ENCODE results near the gene BLTP1.

The BLTP1 gene

GRCh38 chr4:122151982-122152710 lies at the start of gene BLTP1:
Gene BLTP1 (plus strand): TSS chr4:122152331. CDS start chr4:122170648, 18,317 bp downstream.
- DNase-seq (ENCODE audit: low read depth, low spot score), result peak; percentile 92

DNA sequence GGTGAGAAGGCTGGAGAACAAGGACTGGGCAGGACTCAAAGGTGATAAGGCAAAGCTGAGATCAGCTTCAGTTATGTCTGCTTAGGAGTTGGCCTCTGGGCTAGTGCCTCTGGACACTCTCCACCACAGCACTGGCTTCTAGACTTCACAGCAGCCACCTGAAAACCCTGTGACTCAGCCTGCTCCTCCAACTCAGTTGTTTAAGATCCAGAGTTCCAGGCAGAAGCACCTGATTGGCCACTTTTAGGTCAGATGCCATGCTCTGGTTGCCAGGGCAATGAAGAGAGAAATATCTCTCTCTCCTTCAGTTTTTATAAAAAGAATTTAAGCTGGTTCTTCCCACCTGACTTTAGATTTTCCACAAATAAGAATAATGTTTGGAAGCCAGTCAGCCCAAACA lies 47.9 kb upstream of the BLTP1 start:
- peak; percentile 4 for DNase-seq (ENCODE audit: low read depth, low spot score)

GRCh38 chr4:122107680-122108079 lies 44.5 kb upstream of the BLTP1 start:
- no peak for DNase-seq (ENCODE audit: low read depth, low spot score)

- peak; percentile 49 for DNase-seq (ENCODE audit: low read depth, low spot score)
Observed at GRCh38 chr4:122110304-122110703, 41.8 kb upstream of the BLTP1 start.

DNA sequence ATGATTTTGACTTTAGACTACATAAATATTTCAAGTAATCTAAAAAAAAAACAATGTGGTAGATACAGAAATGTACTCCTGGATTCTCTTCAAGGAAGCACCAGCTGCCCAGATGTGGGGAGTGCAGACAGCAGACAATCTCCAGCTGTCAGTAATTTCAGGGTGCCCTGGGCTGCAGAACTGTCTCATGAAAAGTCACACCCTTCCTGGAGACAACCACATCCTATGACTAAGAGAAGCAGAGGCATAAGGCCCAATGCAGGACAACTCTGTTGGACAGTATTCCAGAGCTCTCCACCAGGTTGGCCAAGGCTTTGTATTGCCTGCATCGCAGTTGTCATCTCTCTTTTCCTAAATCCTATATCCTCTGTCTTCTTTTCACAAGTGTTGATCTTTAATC lies 34.4 kb upstream of the BLTP1 start:
- no peak for DNase-seq (ENCODE audit: low read depth, low spot score)

DNA sequence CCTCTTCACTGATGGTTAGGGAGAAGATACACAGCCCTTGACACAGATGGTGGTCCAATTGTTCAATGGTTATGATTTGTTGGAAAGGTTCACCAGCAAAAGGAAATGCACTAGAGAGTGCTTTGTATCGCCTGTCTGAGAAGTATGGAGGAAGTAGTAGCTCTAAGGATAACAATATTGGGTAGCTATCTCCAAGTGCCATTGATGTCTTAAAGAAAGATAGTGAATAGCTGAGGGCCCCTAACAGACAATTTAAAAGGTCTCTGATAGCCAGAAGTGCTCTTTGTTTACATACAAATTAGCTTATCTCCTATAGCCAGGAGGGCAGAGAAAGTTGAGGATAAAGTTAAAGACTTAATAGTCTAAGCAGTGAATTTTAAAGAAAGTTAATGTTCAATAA lies 33.9 kb upstream of the BLTP1 start:
- no peak for DNase-seq (ENCODE audit: low read depth, low spot score)

GRCh38 chr4:122119739-122120138 lies 32.4 kb upstream of the BLTP1 start:
- no peak for DNase-seq (ENCODE audit: low read depth, low spot score)

GRCh38 chr4:122121593-122121992 lies 30.5 kb upstream of the BLTP1 start:
- DNase-seq (ENCODE audit: low read depth, low spot score), result no peak

GRCh38 chr4:122122083-122122482 lies 30.0 kb upstream of the BLTP1 start:
- no peak for DNase-seq (ENCODE audit: low read depth, low spot score)

DNA sequence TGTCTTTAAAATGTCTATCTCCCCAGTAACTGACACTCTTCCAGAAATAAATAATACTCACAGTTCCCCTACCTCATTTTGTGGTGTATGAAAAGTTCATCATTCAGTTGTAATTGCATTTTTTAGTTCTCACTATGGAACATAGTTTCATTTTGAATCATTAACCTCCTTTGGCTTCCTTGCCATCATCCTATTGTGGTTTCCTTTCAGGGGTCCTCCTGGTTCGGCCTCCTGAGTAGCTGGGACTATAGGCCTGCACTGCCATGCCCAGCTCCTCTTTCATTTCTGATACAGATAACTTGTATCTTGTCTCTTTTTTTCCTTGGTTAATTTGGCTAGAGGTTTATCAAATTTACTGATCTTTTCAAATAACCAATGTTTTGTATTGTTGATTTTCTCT lies 23.1 kb upstream of the BLTP1 start:
- no peak for DNase-seq (ENCODE audit: low read depth, low spot score)

- DNase-seq (ENCODE audit: low read depth, low spot score), result no peak
Observed at GRCh38 chr4:122131562-122132157, 20.5 kb upstream of the BLTP1 start.

GRCh38 chr4:122132891-122133290 lies 19.2 kb upstream of the BLTP1 start:
- DNase-seq (ENCODE audit: low read depth, low spot score), result no peak

- no peak for DNase-seq (ENCODE audit: low read depth, low spot score)
Observed at GRCh38 chr4:122139139-122139538, 13.0 kb upstream of the BLTP1 start.

DNA sequence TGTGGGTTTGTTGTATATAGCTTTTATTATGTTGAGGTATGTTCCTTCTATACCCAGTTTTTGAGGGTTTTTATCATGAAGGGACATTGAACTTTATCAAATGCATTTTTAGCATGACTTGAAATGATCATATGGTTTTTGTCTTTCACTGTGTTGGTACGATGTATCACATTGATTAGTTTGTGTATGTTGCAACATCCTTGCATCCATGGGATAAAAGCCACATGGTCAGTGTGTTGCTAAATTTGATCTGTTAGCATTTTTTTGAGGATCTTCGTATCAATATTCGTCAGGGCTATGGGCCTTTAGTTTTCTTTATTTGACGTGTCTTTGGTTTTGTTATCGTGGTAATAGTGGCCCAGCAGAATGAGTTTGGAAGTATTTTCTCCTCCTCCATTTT lies 11.3 kb upstream of the BLTP1 start:
- no peak for DNase-seq (ENCODE audit: low read depth, low spot score)

DNA sequence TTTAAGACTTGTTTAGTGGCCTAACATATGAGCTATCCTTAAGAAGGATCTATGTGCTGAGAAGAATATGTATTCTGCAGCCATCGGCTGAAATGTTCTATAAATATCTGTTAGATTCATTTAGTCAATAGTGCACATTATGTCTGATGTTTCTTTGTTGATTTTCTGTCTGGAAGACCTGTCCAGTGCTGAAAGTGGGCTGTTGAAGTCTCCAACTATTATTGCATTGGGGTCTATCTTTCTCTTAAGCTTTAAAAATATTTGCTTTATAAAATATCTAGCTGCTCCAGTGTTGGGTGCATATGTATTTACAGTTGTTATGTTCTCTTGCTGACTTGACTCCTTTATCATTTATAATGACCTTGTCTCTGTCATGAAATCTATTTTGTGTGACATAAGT lies 9.4 kb upstream of the BLTP1 start:
- no peak for DNase-seq (ENCODE audit: low read depth, low spot score)

GRCh38 chr4:122146652-122147051 lies 5.5 kb upstream of the BLTP1 start:
- DNase-seq (ENCODE audit: low read depth, low spot score), result no peak

DNA sequence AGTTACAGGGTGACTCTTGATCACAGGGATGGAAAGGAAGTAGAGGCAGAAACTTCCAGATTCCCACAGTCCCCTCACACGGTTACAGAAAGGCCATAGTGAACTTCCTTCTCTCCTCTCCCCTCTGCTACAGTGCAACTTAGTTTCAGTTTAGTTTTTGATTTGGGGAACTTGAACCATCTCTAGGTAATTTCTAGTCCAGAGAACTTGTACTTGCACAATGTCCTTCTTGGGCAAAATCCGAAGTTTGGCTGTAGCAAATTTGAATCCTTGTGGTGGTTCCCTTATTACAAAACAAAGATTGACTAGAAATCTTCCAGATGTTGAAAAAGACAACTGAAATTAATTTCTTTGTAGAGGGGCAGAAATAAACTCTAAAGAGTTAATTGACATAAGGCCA lies 1.2 kb upstream of the BLTP1 start:
- no peak for DNase-seq (ENCODE audit: low read depth, low spot score)

- peak; percentile 67 for DNase-seq (ENCODE audit: low read depth, low spot score)
Observed at GRCh38 chr4:122152711-122153226, 638 bp downstream of the BLTP1 start.

- DNase-seq (ENCODE audit: low read depth, low spot score), result no peak
Observed at GRCh38 chr4:122156819-122157218, 4.7 kb downstream of the BLTP1 start.

- DNase-seq (ENCODE audit: low read depth, low spot score), result no peak
Observed at GRCh38 chr4:122163301-122163700, 11.2 kb downstream of the BLTP1 start.

DNA sequence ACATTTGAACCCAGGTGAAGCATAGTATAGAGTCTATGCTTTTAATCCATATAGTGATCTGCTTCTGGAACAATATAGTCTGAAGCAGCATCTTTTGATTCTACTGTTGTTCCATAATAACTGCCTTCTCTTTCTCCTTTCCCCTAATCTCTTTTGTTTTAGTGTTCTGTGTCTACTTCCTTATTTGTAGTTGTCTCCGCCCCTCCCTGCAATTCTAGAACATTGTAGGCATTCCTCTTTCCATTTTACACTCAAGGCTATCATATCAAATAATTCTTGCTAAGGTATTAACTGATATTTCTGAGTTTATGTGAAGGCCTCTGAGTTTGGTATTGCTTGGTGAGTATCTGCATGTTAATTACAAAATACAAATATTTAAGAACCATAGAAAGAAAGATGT lies 11.6 kb downstream of the BLTP1 start:
- no peak for DNase-seq (ENCODE audit: low read depth, low spot score)

DNA sequence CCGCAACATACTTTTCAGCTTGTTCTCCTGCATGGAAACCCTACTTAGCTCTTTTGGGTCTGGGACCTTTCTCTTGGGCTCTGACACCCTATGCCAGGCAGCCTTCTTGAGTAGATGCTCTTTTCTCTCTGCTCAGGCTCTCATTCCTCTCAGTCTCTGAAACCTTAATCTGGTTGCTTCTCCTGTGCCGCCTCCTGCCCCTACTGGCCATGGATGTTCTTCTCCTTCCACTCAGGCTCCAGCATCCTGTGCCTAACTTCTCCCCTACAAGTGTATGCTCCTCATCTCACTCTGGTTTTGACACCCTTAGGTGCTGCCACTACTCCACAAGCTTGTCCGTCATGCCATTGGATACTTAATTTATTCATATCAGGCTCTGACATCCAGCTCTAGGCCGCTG lies 15.2 kb downstream of the BLTP1 start:
- DNase-seq (ENCODE audit: low read depth, low spot score), result no peak

GRCh38 chr4:122170775-122171174 lies 18.6 kb downstream of the BLTP1 start:
- no peak for DNase-seq (ENCODE audit: low read depth, low spot score)
